Activated T-cell treated with anti-CD3 and anti-CD28 coated beads for 48 hours (primary cell): Measurements from ENCODE around the gene DCUN1D1.

Source experiments
- DNase-seq: peaks from one replicate; pipeline ENCODE4 v3.0.0-alpha.2; 2020; ENCODE audit warnings: low read depth

The DCUN1D1 gene

DNA sequence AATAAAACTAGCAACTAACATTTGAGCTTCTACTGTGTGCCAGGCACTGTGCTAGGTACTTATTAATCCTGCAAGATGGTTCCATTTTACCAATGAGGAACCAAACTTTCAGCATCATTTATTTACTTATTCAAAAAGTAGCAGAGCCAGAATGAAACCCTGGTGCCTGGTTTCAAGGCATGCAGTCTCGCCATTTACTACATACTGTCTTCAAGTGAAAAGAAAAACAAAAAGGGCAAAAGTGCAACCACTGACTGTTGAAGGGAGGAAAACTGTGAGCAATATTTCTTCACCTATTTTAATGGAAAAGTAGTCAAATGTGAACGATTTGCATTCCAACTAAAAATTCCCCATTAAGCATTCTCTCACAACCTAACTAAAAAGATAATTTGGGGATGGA is 8.7 kb downstream of the DCUN1D1 start:
- no peak for DNase-seq

DNA sequence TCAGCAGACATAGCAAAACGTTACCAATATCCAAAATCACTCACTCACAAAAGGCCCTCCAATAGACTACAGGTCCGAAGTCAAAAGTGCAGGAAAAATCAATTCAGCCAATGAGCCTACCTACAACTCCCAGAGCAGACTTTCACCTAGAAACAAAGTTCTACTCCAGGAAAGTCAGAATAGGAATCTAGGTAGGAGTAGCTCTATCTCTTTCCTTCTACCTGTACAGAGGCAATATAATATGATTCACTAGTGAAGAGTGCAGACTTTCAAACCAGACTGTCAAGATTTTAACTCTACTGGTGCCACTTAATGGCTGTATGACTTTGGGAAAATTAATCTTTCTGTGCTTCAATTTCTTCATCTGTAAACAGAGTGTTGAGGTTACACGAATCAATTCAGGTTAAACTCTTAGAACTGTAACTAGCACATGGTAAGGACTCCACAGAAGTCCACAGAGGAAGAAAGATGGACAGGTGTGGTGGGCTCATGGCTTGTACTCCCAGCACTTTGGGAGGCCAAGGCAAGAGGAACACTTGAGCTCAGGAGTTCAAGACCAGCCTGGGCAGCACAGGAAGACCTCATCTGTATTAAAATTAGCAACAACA is 9.4 kb downstream of the DCUN1D1 start:
- no peak for DNase-seq

DNA sequence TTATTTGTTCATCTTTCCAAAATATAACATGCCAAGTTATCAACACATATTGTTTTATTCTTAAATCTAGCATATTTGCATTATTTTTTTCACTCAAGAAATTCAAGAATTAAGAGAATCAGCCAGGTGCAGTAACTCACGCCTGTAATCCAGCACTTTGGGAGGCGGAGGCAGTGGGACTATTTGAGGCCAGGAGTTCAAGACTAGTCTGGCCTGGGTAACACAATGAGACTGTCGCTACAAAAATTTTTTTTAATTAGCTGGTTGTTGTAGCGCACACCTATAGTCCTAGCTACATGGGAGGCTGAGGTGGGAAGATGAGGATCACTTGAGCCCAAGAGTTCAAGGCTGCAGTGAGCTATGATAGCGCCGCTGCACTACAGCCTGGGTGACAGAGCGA is 10.5 kb downstream of the DCUN1D1 start:
- no peak for DNase-seq

DNA sequence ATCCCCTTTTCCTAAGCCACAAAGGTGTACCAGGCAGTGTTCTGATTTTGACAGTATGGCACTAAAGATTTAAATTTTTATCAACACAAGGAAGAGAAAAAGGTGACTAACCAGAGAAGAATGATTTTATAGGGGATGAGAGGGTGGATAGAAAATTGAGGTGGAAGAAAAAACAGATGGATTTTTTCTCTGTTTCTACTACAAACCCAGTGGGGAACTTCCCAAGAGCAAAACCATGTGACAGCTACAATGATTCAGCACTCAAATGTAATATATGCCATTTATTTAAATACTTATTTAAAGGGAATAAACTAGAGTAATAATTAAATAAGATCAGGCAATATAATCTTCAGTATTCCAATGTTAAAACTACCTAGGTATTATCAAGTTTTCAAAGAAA is 11.1 kb downstream of the DCUN1D1 start:
- no peak for DNase-seq

DNA sequence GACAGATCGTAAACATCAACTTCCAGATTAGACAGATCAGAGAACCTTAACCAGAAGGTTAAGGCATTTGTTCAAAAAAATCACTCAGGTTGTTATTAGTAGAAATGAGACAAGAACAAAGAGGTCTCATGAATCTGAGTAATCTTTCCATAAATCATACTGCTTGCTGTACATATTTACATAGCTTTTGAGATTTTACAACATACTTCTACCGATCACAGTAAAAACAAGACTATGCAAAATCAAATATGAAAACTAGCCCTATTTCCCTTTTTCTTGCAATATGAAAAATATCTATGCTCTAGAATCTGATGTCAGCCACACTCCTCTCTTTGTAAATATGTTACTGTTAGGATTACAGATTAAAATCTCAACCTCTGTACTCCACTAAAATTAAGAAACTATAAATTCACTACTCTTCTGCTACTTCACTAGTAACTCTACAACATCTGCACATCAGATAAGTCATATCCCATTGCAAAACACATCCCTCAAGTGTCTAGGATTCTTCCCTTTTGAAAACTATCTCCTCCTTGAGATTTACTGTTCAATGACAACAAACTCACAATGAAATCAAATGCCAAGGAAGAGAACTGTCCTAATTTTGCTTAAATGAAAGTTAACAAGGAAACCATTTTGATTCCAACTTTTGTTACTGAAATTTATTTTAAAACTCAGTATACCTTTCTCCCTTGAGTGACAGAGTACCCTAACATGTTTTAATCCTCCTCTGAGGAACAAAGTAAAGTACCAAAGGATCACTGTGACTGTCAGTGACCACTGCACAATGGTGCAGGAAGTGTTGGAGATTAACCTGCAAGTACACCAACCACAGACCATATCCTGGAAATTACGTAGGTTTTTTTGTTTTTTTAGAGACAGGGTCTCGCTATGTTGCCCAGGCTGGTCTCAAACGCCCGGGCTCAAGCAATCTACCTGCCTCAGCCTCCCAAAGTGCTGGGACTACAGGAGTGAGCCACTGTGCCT is 12.8 kb downstream of the DCUN1D1 start:
- DNase-seq, result no peak

DNA sequence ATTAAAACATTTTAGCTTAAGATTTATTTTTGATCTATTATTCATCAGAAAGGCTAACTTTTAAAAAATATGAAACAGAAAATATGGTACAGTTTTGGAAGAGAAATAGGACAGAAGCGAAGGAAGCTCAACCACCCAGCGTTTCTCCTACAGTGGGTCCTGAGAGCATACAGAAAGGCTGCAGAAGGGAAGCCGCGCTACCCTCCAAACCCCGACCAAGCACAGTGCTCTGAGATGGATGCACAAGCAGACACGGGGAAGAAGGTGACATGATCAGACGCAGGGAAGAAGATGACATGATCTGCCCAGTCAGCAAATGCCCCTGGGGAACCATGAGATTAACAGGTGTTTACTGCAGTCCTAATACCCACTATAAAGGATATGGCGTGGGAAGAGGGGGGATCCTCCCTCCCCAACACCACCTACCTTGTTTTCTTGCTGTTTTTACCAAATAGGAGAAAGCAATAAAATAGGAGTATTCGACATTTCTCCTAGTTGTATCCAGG is 14.4 kb downstream of the DCUN1D1 start:
- no peak for DNase-seq

DNA sequence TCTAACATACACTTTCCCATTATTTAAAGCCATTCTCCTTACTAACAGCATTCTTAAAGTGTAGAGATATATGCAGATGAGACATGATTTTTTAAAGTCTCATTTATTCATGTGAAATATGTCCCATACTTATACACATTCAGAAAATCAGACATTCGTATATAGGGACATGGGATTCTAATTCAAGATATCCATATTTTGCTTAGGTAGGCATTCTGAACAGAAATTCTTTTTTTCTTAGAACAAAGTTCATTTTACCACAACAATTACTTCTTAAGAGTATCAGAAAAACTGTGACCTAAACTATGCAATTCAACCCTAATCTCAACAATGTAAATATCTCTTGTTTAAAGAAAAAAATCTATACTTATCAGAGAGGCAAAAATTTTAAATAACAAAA is 16.2 kb downstream of the DCUN1D1 start:
- no peak for DNase-seq

DNA sequence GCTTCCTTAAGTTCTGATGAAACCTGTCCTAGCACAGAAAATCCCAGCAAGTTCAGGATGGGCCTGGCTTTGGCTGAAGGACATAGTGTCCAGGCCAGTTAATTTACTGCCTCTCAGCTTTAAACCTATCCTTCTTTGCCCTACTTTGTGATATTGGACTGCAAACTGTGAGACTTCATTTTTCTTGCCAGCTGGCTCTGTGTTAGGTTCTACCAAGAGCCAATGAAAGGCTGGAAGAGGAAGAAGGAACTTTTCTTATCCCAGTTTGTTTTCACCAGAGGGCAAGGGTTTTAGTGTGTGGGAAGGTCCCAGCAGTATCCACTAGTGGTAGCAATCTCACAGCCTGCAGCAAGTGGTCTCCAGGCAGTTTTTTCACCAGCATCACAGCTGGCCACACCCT is 18.2 kb downstream of the DCUN1D1 start:
- DNase-seq, result no peak

DNA sequence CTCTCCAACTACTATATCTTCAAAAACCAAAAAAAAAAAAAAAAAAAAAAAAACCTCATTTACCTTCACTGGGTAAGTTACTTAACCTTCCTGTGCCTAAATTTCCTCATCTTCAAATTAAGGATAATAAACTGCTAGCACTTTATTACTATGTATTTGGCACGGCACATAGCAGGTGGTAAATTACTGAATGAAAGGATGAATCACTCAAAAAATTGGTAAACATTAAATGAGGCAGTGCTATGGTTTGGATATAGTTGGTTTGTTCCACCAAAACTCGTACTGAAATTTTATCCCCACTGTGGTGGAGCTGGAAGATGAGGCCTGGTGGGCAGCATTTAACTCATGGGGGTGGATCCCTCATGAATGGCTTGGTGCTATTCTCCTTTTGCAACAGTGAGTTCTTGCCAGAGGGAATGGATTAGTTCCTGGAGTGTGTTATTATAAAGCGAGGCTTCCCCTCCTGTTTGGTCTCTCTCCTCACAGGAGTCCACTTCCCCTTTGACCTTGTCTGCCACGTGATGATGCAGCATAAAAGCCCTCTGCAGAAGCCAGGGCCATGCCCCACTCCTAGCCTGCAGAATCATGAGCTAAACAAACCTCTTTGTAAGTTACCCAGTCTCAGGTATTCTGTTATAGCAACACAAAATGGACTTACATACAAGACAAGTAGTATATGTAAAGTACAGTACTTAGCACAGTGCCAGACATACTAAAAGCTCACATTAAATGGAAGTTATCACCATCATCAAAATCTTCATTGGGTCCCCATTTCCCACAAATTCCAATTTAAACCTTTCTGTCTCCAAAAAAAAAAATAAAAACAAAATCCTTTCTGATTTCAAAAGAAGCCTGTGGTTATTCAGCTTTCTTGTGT is 20.6 kb downstream of the DCUN1D1 start:
- DNase-seq, result no peak

DNA sequence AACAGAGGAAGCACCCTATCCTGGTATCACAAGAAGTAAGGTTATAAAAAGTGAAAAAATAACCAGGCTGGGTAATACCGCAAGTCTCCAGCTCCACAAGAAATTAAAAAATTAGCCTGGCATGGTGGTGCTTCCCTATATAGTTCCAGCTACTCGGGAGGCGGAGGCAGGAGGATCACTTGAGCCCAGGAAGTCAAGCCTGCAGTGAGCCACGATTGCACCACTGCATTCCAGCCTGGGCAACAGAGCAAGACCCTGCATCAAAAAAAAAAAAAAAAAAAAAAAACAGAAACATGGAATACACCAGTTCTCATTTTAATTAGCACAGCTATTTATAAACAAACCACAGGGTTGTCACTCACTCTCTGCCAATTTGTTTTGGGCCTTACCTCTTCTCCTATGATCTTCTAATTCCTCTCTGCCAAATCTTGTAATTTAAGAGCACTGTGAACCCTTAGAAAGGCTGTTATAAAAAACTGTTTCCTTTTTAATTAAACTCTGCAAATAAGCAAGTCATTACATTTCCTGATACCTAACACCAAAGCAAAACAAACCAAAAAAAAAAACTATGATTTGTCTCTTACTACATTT is 22.6 kb downstream of the DCUN1D1 start:
- DNase-seq, result no peak

DNA sequence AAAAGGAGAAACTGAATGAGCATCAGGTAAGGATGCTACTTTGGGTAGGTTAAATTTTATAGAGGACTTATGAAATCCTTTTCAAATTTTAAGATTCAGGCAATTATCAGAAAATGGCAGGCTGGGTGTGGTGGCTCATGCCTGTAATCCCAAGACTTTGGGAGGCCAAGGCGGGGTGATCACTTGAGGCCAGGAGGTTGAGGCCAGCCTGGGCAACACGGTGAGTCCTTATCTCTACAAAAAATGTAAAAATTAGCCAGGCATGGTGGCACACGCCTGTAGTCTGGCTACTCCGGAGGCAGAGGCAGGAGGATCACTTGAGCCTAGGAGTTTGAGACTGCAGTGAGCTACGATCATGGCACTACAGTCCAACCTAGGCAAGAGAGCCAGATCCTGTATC is 23.1 kb downstream of the DCUN1D1 start:
- DNase-seq, result no peak

DNA sequence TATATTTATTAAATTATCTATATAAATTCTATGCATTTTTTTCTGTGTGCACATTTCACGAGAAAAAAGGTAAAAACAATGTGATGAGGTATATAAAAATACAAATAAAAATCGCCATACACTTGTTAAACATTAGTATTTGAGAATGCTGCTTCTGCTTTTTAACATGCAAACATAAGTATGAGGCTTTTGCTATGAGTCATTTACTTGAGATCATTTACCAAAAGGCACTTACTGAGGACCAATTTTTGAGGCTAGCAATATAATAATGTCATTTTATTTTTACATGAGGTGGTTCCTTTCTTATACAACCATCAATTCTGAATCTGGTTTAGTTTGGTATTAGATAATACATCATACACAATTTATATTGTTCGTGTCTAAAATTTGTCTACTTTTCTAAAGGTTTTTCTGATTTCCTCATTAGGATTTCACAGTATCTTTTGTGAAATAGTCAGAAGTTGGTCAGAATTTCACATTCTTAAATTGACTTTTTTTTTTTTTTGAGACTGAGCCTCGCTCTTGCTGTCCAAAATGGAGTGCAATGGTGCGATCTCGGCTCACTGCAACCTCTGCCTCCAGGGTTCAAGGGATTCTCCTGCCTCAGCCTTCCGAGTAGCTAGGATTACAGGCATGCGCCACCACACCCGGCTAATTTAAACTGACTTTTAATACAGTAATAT is 25.6 kb downstream of the DCUN1D1 start:
- no peak for DNase-seq

DNA sequence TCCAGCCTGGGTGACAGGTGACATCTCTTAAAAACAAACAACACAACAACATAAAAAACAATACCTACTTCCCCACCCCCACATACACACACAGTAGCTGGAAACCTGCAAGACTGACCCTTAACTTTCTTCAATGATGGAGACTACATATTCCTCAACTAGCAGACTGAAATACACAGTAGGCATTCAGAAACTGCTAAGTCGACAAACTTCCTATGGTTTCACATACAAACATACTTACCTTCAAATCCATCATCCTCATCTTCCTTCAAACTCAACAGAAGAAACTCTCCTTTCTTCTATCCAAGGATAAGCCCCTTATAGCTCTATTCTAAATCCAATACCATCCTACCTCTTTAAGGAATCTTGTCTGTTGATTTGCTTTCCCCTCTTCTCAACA is 30.6 kb downstream of the DCUN1D1 start:
- DNase-seq, result no peak

DNA sequence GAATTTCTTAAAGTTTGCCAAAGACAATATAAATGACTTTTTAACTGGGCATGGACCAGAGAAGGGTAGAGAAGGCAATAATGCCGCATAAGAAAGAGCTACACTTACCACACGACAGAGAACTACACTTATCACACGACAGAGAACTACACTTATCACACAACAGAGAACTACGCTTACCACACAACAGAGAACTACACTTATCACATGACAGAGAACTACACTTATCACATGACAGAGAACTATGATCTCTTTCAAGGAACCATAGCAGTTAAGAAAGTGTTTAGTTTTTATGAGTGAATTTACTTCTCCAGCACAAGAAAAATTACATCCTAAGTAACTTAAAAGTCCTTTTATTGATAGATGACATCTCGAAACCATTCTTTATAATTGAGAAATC is 32.0 kb downstream of the DCUN1D1 start:
- DNase-seq, result no peak

DNA sequence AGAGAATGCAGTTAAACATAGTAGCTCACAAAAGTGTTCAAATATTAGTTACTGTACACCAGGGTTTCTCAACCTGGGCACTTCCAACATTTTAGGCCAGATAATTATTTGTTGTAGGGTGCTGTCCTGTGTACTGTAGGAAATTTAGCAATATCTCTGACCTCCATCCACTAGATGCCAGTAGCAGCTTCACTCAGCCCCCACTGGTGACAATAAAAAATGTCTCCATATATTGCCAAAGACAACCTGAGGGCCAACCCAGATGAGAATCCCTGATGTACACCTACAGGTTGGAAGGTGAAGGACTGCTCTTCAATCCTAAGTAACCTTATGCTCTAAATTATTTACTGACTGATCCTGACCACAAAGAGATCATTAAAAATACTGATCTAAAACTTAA is 32.5 kb downstream of the DCUN1D1 start:
- DNase-seq, result no peak

DNA sequence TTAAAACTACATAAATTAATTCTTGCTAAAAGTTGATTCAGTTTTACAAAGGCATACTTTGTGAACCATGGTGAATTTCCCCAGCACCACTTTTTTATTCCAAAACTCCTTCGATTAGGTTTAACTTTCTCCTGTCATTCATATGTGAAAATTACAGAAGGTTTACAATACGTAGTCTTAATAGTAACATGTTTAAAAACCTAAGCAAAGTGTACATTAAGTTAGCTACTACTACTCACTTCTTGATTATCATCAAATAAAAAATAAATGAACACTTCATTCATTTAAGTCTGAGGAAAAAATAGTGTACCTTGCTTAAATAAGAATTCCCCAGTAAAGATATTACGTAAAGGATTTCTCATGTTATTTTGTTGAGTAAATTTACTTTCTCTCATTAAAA is 38.6 kb downstream of the DCUN1D1 start:
- no peak for DNase-seq

DNA sequence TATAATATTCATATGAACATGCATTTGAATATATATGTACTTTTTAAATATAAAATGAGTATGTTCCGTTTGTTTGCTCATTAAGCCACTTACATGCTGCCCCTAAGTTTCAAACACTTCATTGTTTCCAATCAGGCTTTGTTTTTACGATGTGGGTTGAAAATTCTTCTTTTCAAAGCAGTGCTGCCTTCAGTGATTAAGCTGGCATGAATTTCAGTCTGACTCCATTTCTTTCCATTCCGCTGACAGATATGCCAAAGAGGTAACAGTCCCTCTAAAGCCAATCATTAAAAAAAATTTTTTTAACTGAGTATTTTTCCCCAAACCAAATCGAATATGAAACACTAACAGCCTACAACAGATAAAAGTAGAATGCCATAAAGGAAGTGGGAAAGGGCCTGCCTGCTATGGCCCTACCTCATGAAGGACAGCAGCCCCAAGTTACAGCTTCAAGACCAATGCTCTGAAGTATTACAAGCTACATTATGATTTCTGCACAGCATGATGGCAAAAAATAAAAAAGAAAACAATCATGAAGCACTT is 40.0 kb downstream of the DCUN1D1 start:
- no peak for DNase-seq

DNA sequence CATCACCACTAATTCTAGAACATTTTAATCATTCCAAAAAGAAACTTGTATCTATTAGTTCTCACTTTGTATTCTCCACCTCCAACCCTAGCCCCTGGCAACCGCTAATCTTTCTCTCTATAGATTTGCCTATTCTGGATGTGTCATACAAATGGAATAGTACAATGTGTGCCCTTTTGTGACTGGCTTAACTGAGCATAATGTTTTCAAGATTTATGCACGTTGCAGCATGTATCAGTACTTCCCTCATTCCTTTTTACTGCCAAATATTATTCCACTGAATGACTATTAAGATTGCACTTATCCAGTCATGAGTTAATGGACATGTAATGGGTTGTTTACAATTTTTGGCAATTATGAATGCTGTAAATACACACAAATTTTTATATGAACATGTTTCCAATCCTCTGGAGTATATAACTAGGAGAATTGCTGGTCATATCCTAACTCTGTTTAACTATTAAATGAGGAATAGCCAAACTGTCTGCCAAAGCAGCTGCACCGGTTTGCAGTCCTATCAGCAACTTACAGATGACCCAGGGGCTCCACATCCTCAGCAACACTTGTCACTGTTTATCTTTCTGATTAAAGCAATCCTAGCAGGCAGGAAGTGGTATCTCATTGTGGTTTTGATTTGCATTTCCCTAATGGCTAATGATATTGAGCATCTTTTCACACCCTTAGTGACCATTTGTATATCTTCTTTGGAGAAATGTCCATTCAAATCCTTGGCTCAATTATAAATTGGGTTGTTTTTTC is 42.9 kb downstream of the DCUN1D1 start:
- no peak for DNase-seq

DNA sequence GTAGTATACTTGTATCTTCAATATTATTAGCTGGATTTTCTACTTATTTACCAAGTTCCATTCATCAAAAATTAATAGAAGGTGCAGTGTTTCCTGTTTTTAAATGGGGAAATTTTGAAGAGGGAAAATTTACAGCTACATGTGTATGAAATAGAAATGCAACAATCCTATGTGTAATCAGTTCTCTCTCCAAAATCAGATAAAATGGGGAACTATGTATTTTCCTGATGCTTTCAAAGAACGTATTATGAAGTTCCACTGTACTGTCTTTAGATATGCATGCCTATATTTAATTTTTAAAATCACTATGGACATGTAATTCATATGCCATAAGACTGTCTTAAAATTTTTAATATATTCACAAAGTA is 43.4 kb downstream of the DCUN1D1 start:
- no peak for DNase-seq

DNA sequence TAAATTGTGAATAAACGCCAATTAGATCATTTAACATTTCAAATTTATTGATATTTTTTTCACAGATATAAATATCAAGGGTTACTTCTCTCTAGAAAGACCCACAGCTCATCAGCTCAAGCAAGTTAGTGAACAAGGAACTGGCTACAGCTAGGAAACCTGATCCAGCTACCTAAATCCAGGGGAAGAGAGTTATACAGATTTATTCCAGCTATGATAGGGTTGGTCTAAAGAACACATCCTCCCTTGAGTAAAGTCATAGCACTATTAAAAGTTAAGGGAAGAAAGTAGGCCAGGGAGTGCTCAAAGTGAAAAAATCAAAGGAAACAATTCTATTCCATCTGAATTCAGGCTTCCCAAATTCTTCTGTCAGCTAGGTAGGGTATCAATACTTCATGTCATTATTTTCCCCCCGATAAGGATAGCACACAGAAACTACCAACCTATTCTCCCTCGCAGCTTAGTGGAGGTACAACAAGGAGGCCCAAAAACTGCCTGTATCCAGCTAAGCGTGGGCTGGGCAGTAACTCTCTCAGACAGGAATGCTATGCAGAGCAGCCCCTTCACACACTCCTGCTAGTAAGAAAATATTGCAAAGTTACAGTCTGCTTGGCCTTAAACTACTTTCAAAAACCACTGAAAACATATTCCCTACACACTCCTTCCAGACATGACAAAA is 44.0 kb downstream of the DCUN1D1 start:
- DNase-seq, result no peak
